SH-SY5Y (cell line): ENCODE measurements around the gene UFSP2.

Source experiments
- GATA2 ChIP-seq: IDR thresholded peaks from 2 replicates; pipeline ENCODE4 v1.6.1; 2011; ENCODE audit warnings: mild to moderate bottlenecking, low read depth, low read length
- GATA3 ChIP-seq: IDR thresholded peaks from 2 replicates; pipeline ENCODE4 v1.6.1; 2011; ENCODE audit warnings: low read depth, mild to moderate bottlenecking, low read length, moderate library complexity

DNA sequence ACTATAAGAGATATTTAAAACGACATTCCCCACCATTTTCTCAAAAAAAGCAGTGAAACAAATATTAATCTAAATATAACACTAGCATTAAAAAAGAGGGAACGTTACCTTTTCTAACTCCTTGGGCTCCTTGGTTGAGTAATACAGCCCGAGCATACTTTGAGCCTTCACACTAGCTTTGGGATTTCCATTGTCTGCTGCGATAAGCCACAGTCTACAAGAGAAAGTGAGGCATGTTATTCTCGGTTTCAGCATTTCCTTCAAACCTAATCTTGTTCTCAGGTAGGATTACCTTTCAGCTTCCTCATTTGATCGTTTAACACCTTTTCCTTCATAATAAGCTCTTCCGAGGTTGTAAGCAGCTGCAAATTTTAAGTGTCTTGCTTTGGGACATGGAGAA lies 51.7 kb downstream of the UFSP2 start:
- TF ChIP-seq GATA2 (no peak), GATA3 (no peak)
